H9 (cell line): ENCODE results near the gene DDIT4. TPM values are rescaled to one million over a fixed set of nuclear protein-coding genes. Genes with fewer than 3 reads are reported as not detected.

Experiments
- DNase-seq: peaks from one replicate; pipeline ENCODE4 v3.0.0-alpha.2; 2017
- H2AFZ ChIP-seq: one replicate; pipeline ENCODE4 v1.6.1; 2013; ENCODE audit warnings: mild to moderate bottlenecking, low read length, control low read depth, moderate library complexity
- H2AK5ac ChIP-seq: 2 replicates; pipeline ENCODE4 v1.6.1; 2013; ENCODE audit warnings: low read length, control low read depth, mixed read lengths; ENCODE audit not compliant: insufficient read length
- H2BK120ac ChIP-seq: one replicate; pipeline ENCODE4 v1.6.1; 2013; ENCODE audit warnings: low read depth, mild to moderate bottlenecking, low read length, control low read depth, inconsistent platforms; ENCODE audit not compliant: poor library complexity, severe bottlenecking
- H2BK12ac ChIP-seq: 2 replicates; pipeline ENCODE4 v1.6.1; 2013; ENCODE audit warnings: low read length, control low read depth, mixed read lengths, low read depth; ENCODE audit not compliant: insufficient read length
- H2BK15ac ChIP-seq: 2 replicates; pipeline ENCODE4 v1.6.1; 2013; ENCODE audit warnings: low read depth, low read length, control low read depth
- H2BK20ac ChIP-seq: one replicate; pipeline ENCODE4 v1.6.1; 2013; ENCODE audit warnings: low read depth, mild to moderate bottlenecking, low read length, control low read depth, inconsistent platforms; ENCODE audit not compliant: poor library complexity, severe bottlenecking
- H2BK5ac ChIP-seq: 2 replicates; pipeline ENCODE4 v1.6.1; 2013; ENCODE audit warnings: low read length, control low read depth, mixed read lengths; ENCODE audit not compliant: insufficient read length
- H3K14ac ChIP-seq: 2 replicates; pipeline ENCODE4 v1.6.1; 2013; ENCODE audit warnings: low read length, control low read depth; ENCODE audit not compliant: insufficient read depth
- H3K18ac ChIP-seq: 2 replicates; pipeline ENCODE4 v1.6.1; 2013; ENCODE audit warnings: low read depth, mild to moderate bottlenecking, mixed read lengths, low read length, control low read depth; ENCODE audit not compliant: insufficient read length
- H3K23ac ChIP-seq: 2 replicates; pipeline ENCODE4 v1.6.1; 2013; ENCODE audit warnings: low read length, control low read depth, mixed read lengths, low read depth; ENCODE audit not compliant: insufficient read length
- H3K23me2 ChIP-seq: 2 replicates; pipeline ENCODE4 v1.6.1; 2013; ENCODE audit warnings: low read depth, mild to moderate bottlenecking, mixed read lengths, low read length, control low read depth; ENCODE audit not compliant: insufficient read length, poor library complexity, severe bottlenecking
- H3K27ac ChIP-seq: 2 replicates; pipeline ENCODE4 v1.5.1; 2013; ENCODE audit warnings: low read length, control low read depth, mixed read lengths, low read depth; ENCODE audit not compliant: insufficient read length
- H3K27me3 ChIP-seq: 2 replicates; pipeline ENCODE4 v1.6.1; 2013; ENCODE audit warnings: low read length, control low read depth, inconsistent platforms; ENCODE audit not compliant: insufficient read depth
- H3K4ac ChIP-seq: 2 replicates; pipeline ENCODE4 v1.6.1; 2013; ENCODE audit warnings: low read depth, mild to moderate bottlenecking, control low read depth, inconsistent platforms, low read length, moderate library complexity
- H3K4me1 ChIP-seq: 2 replicates; pipeline ENCODE4 v1.6.1; 2013; ENCODE audit warnings: low read length, control low read depth, inconsistent platforms; ENCODE audit not compliant: insufficient read depth
- H3K4me2 ChIP-seq: 2 replicates; pipeline ENCODE4 v1.6.1; 2013; ENCODE audit warnings: low read length, control low read depth, mixed read lengths; ENCODE audit not compliant: insufficient read length, insufficient read depth
- H3K56ac ChIP-seq: 2 replicates; pipeline ENCODE4 v1.6.1; 2013; ENCODE audit warnings: low read depth, mild to moderate bottlenecking, mixed read lengths, low read length, control low read depth; ENCODE audit not compliant: insufficient read length
- H3K79me1 ChIP-seq: 2 replicates; pipeline ENCODE4 v1.6.1; 2013; ENCODE audit warnings: low read depth, mild to moderate bottlenecking, moderate library complexity, low read length, control low read depth, inconsistent platforms; ENCODE audit not compliant: insufficient read depth, poor library complexity, severe bottlenecking
- H3K79me2 ChIP-seq: 2 replicates; pipeline ENCODE4 v1.6.1; 2013; ENCODE audit warnings: low read length, control low read depth, inconsistent platforms; ENCODE audit not compliant: insufficient read depth
- H3K9ac ChIP-seq: 2 replicates; pipeline ENCODE4 v1.6.1; 2013; ENCODE audit warnings: low read length, control low read depth, mixed read lengths; ENCODE audit not compliant: insufficient read length; ENCODE audit errors: extremely low read depth
- H3K9me3 ChIP-seq: one replicate; pipeline ENCODE4 v1.6.1; 2013; ENCODE audit warnings: low read depth, low read length, inconsistent platforms; ENCODE audit not compliant: control insufficient read depth
- H3T11ph ChIP-seq: one replicate; pipeline ENCODE4 v1.6.1; 2013; ENCODE audit warnings: mild to moderate bottlenecking, low read length, control low read depth, inconsistent platforms
- H4K20me1 ChIP-seq: one replicate; pipeline ENCODE4 v1.6.1; 2013; ENCODE audit not compliant: control insufficient read depth, insufficient read length, insufficient read depth
- H4K5ac ChIP-seq: 2 replicates; pipeline ENCODE4 v1.6.1; 2013; ENCODE audit warnings: low read depth, mild to moderate bottlenecking, mixed read lengths, low read length, control low read depth; ENCODE audit not compliant: insufficient read length
- H4K8ac ChIP-seq: replicated peaks from 2 replicates; pipeline ENCODE4 v1.6.1; 2013; ENCODE audit warnings: low read length, control low read depth, mixed read lengths, low read depth; ENCODE audit not compliant: insufficient read length
- H4K91ac ChIP-seq: 2 replicates; pipeline ENCODE4 v1.6.1; 2013; ENCODE audit warnings: low read depth, mild to moderate bottlenecking, moderate library complexity, mixed read lengths, low read length, control low read depth; ENCODE audit not compliant: insufficient read length
- H3K27ac Mint-ChIP-seq, 3 experiments: 2 replicates in 2 of 3; 3 replicates in 1 of 3; pipeline ENCODE4 v1.8.0; 2020 to 2021; ENCODE audit warnings: mixed read lengths in 3 of 3, mild to moderate bottlenecking in 1 of 3, moderate library complexity in 1 of 3
- H3K27me3 Mint-ChIP-seq: 2 replicates; pipeline ENCODE4 v1.8.0; 2021; ENCODE audit warnings: low read depth, mild to moderate bottlenecking, moderate library complexity, mixed read lengths
- H3K36me3 Mint-ChIP-seq, 3 experiments: 2 replicates in 2 of 3; 3 replicates in 1 of 3; pipeline ENCODE4 v1.8.0; 2020 to 2021; ENCODE audit warnings: low read depth in 3 of 3, mixed read lengths in 3 of 3; ENCODE audit not compliant: insufficient read depth in 1 of 3
- H3K4me1 Mint-ChIP-seq, 2 experiments: 2 replicates each; pipeline ENCODE4 v1.8.0; 2020; ENCODE audit warnings: mixed read lengths in 2 of 2
- H3K4me3 Mint-ChIP-seq, 2 experiments: 2 replicates in 1 of 2; 3 replicates in 1 of 2; pipeline ENCODE4 v1.8.0; 2020 to 2021; ENCODE audit warnings: mild to moderate bottlenecking in 2 of 2, mixed read lengths in 2 of 2, moderate library complexity in 1 of 2
- H3K9me3 Mint-ChIP-seq, 2 experiments: 2 replicates in 1 of 2; 3 replicates in 1 of 2; pipeline ENCODE4 v1.8.0; 2020; ENCODE audit warnings: mild to moderate bottlenecking in 2 of 2, mixed read lengths in 2 of 2, moderate library complexity in 1 of 2
- CTCF ChIP-seq: fragments of 200-600 bp; sonication (generic); conservative IDR thresholded peaks from 3 replicates; pipeline ENCODE4 v1.8.0; 2021; ENCODE audit warnings: antibody characterized with exemption, mild to moderate bottlenecking
- WGBS: extraction: QIAGEN DNeasy Blood & Tissue Kit; methylation state at CpG from one replicate; pipeline ENCODE4 v1.1.7; 2013; ENCODE audit warnings: missing lambda C conversion rate, low lambda C conversion rate, mixed read lengths; ENCODE audit not compliant: insufficient read length; ENCODE audit errors: extremely low coverage; 5-methylcytosine and 5-hydroxymethylcytosine counted together
- total RNA-seq: library from RNA; stranded (reverse); gene quantifications from 2 replicates; pipeline ENCODE4 v1.2.1, GENCODE V29; 2021

The DDIT4 gene
- total RNA-seq, 1 experiment from 2014 or later: 84.0 TPM

GRCh38 chr10:72292223-72292691 is 18.5 kb downstream of the DDIT4 start:
- Histone ChIP-seq H3T11ph (no peak overlapping the region), H3K14ac (no peak overlapping the region), H3K4ac (no peak overlapping the region), H3K79me2 (no peaks in the 10 kb centered on the region), H4K5ac (no peak overlapping the region), H2BK120ac (no peak overlapping the region), H3K9ac (no peak overlapping the region), H2AK5ac (no peak overlapping the region), H3K23ac (no peak overlapping the region), H2BK15ac (no peak overlapping the region), H3K56ac (no peak overlapping the region), H2BK5ac (no peak overlapping the region), H4K20me1 (no peaks in the 10 kb centered on the region), H3K79me1 (no peaks in the 10 kb centered on the region), H3K4me1 (peaks cover 2% of the 10 kb centered on the region; the same call in 1 of the 2 replicates), H3K27me3 (no peaks in the 10 kb centered on the region), H4K91ac (no peak overlapping the region), H3K9me3 (no peaks in the 10 kb centered on the region), H2BK12ac (no peak overlapping the region), H4K8ac (no peak overlapping the region), H3K18ac (no peak overlapping the region), H3K23me2 (peaks cover 3% of the 10 kb centered on the region), H3K4me2 (no peak overlapping the region), H3K27ac (no peak overlapping the region), H2BK20ac (no peak overlapping the region), H2AFZ (no peak overlapping the region)
- H3K9me3 Mint-ChIP-seq: 0 out of 5 replicates have a peak, but pooled peaks cover 0 to 2% of the 10 kb centered on the region in 2 experiments
- no peak for TF ChIP-seq CTCF
- DNase-seq: no peak
- no peak overlapping the region for H3K4me3 Mint-ChIP-seq
- WGBS: no CpG with 5 or more reads among the region's 6 CpGs
- H3K27ac Mint-ChIP-seq: peak overlapping the region in 1 of 3 experiments; percentile 50; a peak in 3 of 7 replicates
- H3K4me1 Mint-ChIP-seq: peaks cover 11 to 19% of the 10 kb centered on the region in 2 experiments
- no peaks in the 10 kb centered on the region; a peak in 1 of 7 replicates for H3K36me3 Mint-ChIP-seq
- H3K27me3 Mint-ChIP-seq: peaks cover 2% of the 10 kb centered on the region; the same call in 1 of the 2 replicates
